Activated T-cell treated with anti-CD3 and anti-CD28 coated beads for 1 hour (primary cell): Measurements from ENCODE around the gene SAP25.
A peak's percentile ranks its signal among the peaks of the same experiment; 100 is the strongest.
"Not testable (repeated sequence)": the region's sequence is repeated elsewhere in the genome, so short reads cannot be mapped to it uniquely, and the experiment has no call there.

Experiments
- DNase-seq: peaks from one replicate; pipeline ENCODE4 v3.0.0-alpha.2; 2020; ENCODE audit warnings: low read depth

SAP25 gene

DNA sequence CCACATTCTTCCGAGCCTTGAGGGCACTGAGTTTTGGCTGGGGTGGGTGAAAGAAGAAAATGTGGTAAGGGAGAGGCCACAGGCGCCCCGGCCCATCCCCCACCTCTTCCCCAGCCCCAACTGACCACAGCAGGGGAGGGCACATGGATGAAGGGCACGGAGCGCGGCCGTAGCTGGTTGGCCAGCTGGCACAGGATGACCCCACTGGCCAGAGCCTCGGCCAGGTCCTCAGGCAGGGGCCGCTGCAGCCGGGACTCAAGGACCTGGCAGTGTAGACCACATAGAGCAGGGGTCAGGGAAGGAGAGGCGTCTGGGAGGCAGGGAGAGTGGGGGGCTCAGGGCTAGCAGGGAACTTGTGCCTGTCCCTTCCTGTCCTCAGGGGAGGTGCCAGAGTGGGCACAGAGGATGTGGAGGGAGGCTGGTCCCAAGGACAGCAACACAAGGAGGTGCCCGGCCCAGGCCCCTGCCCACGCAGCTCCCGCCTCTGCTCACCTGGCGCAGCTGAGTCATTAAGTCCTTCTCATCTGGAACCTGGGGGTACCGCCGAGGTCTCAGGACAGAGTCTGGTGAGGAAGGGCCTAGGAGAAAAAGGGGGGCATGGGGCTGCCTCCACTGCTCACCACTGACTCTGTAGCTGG, 2.2 kb upstream of the SAP25 start:
- no peak for DNase-seq

DNA sequence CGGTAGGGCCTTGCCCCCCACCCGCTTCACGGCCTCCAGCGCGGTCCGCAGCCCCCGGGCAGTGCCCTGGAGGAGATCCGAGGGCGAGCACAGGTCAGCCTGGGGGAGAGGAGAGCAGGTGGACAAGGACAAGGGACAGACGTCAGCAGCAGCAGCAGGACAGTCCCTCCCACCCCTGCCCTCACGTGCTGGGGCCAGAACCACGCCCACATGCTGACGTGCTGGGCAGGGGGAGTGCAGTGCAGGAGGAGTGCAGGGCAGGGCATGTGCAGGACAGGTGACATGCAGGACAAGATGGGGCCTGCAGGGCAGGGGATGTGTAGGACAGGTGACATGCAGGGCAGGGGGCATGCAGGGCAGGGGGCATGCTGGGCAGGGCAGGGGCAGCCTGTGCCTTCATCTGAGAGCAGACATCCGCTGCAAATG, 1.5 kb upstream of the SAP25 start:
- DNase-seq = no peak

DNA sequence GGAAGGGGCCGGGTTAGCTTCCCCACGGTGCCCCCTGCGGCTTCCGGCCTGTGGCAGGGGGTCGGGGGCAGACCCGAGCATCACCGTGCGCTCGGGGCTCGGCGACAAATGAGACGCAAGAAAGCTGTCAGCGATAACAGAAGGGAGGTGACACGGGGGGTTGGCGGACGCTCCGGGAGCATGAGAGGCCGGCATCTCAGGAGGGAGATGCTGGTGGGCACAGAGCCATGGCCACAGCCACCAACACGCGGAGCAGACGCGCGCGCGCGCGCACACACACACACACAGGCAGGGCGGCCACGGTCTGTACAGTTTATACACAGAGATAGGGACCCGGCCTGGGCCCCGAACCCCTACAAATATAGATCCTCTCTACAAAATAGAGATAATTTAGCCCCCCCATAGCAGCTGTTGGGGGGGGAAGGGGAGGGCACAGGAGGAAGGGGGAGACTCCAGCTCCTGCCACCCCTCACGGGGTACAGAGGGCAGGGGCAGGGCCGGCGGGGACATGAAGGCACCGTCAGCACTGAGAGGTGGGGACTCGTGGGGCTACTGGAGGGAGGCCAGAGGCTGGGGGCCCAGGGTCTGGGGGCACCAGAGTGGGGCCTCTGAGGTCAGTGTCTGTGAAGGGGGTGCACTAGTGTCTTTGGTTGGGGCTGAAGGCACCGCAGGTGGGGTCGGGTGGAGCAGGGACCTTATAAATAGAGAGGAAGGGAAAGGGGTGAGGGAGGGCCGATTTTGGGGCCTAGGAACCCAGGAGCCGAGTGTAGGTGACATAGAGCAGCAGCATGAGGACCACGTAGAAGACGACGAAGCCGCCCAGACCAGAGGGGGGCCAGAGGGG, 884 bp upstream of the SAP25 start:
- DNase-seq = no peak

DNA sequence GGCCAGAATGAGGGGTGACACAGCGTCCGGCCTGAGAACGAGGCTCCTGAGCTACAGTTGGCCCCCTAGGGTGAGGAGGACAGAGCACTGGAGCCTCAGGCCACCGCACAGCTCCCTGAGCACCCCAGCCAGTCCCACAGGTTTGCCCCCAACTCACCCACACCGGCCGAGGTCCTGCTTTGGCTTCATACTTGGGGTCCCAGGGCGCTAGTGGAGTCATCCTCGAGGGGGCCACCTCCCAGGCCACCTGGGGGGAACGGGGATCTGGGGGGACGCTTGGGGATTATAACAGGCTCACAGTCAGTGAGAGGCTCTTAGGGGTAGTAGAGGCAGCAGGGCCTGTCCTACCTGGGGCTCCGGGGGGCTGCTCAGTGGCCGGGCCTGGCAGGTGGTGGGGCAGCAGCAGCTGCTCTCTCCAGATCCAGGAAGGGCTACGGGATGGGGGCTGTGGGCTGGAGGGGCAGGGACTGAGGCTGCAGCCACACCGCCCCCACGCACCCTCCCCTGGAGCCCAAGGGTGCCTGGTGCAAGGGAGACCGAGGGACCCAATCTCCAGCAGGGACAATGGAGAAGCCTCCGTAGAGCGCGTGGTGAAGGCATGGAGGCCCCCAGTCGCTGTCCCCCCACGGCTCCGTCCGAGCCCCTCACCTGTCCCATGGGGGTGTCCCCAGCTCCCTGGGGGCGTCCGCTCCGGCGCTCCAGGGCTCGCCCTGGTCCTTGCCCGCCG, 588 bp downstream of the SAP25 start:
- no peak for DNase-seq

DNA sequence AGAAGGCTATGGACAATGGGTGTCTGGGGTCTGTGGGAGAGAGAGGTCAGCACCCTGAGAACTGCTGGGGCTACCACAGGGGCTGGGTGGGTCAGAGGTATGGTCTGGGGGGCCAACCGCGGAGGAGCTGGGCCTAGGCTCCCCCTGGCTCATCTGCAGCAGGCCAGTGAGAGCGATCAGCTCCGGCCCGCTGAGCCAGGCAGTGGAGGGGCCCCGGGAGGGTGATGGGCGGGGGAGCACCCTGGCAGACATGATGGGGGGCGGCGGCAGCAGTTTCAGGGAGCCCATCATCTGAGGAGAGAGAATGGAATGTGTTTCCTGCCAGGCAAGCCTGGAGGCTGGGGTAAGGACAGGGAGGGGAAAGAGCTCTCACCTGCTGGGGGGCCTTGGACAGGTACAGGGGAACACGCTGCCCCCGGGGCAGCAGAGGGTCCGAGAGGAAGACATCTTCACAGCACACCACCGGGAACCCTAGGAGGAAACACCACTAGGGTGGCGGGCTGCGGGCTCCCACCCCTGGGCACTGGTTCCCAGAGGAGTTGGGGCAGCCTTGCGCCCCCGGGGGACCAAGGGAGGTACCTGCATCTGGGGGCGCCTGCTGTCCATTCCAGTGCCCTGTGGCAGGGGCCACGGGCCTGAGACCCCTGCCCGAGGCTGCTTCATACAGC, 1.3 kb downstream of the SAP25 start:
- DNase-seq = no peak

DNA sequence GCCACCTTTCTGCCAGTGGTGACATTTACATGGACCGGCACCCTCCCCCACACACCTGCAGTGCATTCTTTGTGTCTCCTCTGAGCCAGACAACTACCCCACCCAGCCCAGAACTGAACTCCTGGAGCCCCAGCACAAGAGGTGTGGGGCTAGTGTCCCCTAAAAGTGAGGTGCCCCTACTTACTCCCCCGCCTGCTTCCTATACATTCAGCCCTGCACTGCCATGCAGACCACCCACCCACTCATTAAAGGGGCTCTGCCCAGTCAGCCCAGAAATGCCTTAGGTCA, 1.9 kb downstream of the SAP25 start:
- no peak for DNase-seq

DNA sequence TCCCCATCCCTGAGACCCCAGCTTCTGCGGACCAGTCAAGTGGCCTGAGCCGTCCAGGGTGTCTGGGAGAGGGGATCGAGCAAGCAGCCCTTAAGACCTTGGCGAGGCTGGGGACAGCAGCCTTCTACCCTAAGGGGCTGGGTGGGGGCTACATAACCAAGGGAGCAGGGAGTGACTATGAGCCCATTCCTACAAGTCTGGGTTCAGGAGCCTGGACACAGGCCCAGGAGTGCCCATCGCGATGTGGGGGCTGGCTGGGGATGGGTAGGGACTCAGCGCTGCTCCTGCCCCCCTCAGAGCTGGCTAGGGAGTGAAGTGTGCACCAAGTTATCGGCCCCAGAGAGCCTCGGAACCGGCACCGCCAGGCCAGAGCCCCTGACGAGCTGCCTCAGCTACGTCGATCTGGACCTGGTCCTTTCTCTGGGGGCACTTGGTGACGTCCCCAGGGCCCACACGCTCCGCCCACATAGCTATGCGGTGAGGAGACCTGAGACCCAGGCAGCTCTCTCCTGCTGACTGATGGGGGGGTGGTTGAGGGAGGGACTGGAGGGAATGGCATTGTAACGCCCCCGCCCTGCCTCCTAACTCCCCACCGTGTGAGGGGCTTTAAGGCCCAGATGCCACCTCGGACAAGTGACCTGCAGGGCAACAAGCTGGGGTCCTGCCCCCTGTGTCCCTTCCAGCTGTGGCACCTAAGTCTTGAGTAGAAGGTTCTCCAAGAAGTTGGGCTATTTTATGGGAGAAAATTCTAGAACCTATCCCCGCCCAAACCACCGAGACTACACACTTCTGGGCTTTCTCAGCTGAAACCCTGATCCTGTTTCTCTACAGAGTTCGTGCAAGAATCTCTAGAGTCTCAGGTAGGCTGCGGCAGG, 2.5 kb downstream of the SAP25 start:
- no peak for DNase-seq

DNA sequence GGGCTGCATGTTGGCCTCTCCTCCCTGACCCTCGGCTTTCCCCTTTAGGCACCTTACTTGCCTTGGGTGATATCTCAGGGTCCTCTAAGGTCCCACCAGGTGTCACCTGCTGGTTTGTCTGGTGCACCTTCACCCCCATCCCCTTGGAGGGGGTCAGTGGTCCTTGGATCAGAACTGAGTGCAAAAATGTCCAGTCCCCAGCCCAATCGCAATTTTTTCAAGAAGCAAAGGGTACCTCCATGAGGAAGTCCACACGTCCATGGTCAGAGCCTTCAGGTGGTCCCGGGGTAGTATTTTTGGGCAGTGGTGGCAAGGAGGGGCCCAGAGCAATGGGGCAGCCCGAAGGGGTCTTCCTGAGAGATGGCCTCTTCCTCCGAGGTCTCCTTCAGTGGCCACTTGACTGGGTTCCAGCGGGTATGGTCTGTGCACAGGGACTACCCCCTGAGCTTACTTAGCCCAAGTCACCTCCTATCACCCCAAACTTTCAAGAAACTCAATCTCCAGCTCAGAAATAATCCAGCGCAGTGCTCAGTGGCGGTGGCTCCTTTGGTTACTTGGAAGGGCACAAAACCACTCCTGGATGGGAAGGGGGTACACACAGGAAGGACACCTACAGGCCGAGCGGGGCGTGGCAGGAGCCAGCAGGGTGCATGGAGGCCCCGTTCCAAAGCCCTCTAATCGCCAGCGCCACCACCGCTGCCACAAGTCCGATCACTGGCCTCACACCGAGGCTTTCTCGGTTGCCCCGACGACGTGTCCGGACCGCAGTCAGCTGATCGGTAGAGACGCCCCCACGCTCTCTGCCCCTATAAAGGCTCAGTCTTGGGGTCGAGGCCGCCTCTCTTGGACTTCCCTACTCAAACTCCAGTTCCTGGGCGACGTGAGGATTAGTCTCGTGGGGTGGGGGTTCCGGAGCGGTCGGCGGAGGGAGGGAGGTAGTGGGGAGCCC, 4.5 kb downstream of the SAP25 start:
- peak; percentile 34 for DNase-seq

DNA sequence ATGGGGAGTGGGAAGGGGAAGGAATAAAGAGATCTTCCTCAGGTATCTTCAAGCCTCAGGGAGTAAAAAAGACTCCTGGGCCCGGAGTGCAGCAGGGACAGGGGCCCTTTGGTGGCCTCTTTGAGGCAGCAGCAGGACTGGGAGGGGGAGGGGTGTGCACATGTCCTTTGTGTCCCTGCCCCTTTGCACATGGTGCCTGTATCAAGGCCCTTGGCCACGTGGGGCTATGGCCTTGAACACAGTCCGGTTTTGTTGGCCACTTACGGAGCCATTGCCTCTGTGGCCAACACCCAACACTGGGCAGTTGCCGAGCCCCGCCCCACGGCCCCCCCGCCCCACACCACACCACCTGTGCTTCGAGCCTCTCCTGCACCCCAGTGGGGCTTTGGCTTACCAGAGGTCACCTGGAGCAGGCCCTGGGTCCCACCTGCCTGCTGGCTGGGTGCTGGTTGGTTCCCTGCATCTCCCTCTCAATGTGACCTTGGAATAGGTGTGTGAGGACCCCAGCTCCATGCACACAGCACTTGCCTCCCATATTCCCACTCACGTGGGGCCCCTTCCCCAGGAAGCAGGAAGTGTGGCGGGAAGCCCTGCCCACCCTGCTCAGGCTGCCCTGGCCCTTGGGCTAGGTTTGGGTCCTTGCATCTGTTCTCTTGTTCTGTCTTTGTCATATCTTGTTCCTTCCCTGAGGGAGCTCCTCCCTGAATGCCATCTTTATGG, 5.4 kb downstream of the SAP25 start:
- no peak for DNase-seq

DNA sequence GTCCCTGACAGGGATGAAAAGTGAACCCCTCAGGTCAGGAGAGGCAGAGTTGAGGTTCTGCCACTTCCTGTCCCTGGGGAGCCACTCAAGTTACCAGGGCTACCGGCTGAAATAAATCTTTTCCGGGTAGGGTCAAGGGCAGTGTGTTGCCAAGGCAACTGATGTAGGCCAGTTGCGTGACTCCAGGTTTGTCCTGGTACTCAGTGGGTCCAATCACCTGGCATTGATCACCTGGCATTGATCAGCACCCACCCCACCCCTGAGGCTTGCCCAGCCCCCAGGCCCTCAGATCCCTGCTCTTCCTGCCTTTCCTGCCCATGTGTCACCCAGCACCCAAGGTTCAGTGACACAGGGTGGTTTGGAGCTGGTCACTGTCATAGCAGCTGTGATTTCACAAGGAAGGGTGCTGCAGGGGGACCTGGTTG, 5.9 kb downstream of the SAP25 start:
- no peak for DNase-seq

DNA sequence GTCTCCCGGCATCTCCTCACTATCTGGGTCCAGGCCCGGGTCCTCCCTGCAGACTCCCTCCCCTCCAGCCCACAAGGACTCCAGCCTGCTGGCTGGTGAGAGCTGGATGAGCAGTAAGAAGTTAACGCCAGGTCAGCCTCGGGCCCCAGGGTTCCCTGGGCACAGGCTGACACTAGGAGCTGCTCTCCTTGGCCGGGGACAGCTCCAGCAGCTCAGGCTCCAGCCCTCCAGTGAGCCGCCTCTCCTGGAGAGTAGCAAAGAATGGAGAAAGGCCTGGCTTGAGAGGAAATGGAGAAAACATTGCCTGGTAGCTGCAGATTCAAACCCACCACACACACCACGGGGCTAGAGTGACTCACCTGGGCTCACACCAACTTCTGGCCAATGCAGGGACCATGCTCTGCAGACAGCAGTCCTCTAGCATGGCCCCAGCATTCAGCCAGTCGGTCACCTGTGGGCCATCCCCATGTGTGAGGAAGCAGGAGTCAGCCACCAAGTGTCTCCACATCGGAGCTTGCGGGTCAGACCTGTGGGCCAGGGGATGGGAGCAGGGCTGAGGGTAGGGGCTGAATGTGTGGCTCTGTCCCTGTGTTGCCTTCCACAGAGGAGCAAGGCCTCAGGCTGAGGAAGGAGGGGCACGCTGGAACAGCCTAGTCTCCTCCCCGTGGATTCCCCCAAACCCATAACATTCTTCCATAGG, 6.5 kb downstream of the SAP25 start:
- DNase-seq = no peak

DNA sequence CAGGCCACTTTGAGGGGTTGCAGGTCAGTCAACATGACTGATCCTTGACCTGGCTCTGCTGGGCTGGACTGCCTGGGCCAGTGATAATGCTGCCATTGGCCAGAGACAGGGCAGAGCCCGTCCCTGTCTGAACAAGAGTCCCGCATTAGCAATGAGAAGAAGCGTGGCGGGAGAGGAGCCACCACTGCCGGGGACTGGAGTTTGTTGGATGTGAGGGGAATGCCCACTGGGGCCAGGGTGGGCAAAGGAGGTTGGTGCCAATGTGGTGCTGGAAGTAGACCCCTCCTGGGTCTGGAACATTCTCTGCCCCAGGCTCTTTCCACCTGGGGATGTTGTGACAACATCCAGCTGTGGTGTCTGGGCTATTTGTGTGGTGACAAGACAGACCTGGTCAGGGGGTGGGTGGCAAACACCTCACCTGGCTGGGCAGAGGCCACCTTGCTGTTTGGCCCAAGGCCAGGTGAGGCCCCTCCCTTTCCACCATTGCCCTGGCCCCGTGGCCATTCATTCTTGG, 7.6 kb downstream of the SAP25 start:
- DNase-seq = no peak

DNA sequence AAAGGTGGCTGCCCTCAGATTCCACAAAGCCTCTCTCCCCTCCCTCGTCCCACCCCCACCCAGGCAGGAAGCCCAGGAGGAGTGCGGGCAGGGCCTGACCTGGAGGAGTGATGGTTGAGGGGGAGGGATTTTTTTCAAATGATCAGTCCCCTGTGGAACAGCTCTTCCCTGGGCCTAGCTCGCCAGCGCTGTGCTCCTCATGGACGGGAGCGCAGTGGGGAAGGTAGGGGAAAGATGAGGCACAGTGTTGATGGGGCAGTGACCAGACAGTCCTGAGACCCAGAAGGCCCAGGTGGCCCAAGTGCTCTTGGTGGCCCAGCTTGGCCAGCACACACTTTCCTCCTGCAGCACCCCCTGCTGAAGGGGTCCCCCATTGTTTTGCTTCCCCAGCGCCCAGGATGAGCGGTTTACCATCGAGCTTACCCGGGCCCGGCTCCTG, 8.5 kb downstream of the SAP25 start:
- DNase-seq = no peak

DNA sequence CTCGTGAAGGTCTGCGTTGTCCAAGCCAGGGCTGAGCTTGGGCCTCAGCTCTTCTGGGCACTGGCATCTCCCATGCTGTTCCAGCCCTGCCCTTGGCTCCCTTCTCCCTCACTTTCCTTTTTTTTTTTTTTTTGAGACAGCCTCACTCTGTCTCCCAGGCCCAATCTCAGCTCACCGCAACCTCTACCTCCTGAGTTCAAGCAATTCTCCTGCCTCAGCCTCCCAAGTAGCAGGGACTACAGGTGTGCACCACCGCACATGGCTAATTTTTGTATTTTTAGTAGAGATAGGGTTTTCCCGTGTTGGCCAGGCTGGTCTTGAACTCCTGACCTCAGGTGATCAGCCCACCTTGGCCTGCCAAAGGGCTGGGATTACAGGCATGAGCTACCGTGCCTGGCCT, 9.3 kb downstream of the SAP25 start:
- not testable (repeated sequence) for DNase-seq

DNA sequence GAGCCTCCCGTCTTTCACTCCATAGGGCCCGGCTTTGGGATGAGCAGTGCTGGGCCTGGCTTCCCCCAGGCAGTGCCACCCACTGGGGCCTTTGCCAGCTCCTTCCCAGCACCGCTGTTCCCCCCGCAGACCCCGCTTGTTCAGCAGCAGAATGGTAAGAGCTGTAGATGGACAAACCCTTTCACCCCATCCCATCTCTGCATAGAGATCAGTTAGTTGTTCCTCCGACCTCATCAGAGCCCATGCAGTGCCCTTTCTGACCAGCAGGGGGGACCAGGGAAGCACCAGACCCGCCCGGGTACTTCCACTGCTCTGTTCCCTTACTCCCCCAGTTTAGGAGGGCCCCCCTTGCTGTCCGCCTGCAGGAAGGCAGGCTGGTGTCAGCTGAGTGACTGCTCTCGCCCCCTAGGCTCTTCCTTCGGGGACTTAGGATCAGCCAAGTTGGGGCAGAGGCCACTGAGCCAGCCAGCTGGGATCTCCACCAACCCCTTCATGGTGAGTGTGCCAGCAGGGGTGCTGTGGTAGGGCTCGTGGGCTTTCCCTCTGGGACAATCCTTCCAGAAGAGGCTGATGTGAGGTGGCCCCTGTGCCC, 9.8 kb downstream of the SAP25 start:
- DNase-seq = peak; percentile 89

DNA sequence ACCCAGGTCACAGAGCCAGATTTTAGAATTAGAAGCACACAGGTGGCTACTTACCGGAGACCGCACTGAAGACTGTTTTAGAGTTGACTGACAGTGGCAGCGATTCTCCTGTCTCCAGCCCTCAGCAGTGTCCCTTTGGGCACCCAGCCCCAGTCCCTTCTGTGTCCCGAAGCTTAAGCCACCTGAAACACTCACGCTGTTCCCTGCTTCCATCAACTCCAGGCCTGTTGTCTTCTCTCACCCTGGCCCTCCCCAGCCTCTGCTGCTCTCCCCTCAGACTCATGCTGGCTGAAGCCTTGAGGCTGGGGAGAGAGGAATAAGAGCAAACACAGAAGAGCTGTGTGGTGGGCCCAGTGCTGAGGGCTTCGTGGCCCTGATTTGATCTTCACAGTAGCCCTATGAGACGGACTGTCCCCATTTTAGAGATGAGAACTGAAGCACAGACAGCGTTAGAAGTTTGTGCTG, 10.6 kb downstream of the SAP25 start:
- no peak for DNase-seq

DNA sequence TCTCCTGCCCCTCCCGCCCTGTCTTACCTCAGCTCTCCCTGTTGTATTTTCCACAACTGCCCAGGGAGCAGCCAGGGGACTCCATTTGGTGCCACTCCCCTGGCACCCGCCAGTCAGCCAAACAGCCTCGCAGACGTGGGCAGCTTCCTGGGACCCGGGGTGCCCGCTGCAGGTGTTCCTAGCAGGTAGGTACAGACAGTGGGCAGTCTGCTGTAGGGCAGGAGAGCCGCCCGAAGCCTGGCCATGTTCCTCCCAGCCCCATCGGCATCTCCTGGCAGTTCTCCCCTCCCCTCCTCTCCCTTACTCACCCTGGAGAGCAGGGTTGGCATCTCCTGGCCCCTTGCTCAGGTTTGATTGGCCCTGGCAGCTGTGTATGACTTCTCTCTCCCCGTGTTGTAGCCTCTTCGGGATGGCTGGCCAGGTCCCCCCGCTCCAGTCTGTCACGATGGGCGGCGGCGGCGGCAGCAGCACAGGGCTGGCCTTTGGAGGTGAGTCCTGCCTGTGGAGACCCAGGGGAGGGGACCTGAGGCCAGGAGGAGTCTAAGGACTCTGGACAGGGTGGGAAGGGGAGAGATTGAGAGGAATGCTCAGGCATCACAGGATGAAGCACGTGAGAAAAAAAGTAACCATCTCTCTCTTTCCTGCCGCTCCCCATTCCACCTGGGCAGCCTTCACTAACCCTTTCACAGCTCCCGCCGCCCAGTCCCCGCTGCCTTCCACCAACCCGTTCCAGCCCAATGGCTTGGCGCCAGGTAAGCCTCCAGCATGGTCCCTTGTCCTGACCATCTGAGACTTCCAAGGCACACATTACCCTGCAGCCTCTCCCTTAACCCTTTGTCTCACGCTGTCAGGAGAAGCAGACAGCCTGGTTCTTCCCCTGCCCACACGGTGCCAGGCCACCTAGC, 11.3 kb downstream of the SAP25 start:
- no peak for DNase-seq
